K562 (cell line): ENCODE data around the gene CBX2. TPM values are rescaled to one million over a fixed set of nuclear protein-coding genes. Genes with fewer than 3 reads are reported as not detected.

Experiments
- BHLHE40 ChIP-seq: IDR thresholded peaks from 2 replicates; pipeline ENCODE4 v1.6.1; 2011; ENCODE audit warnings: low read length, improper control_type of control experiment
- EGR1 ChIP-seq: fragments of 450-650 bp; conservative IDR thresholded peaks from 2 replicates; pipeline ENCODE4 v1.6.1; 2017; ENCODE audit warnings: mild to moderate bottlenecking
- FOXA3 ChIP-seq, 2 experiments: fragments of 450-650 bp in 1 of 2; sonication (generic) in 1 of 2; formaldehyde crosslinking; IDR thresholded peaks in 1 of 2; conservative IDR thresholded peaks in 1 of 2; 2 replicates each; pipeline versions ENCODE4 v1.4.0 to v1.8.0; 2020 to 2022; ENCODE audit warnings: mild to moderate bottlenecking in 2 of 2, missing genetic modification reagents in 1 of 2
- HSF4 ChIP-seq: fragments of 250-450 bp; sonication (Bioruptor Pico); IDR thresholded peaks from 2 replicates; pipeline ENCODE4 v2.1.2; 2022; ENCODE audit warnings: mild to moderate bottlenecking, moderate library complexity, borderline replicate concordance
- KLF13 ChIP-seq: fragments of 450-650 bp; IDR thresholded peaks from 2 replicates; pipeline ENCODE4 v1.6.1; 2016; ENCODE audit warnings: missing genetic modification characterization, low read depth, mild to moderate bottlenecking, missing compliant biosample characterization, moderate library complexity, borderline replicate concordance
- NCOR1 ChIP-seq: fragments of 450-650 bp; IDR thresholded peaks from 2 replicates; pipeline ENCODE4 v1.6.1; 2016; ENCODE audit warnings: mild to moderate bottlenecking, moderate library complexity
- POLR2A ChIP-seq: fragments of 450-650 bp; conservative IDR thresholded peaks from 2 replicates; pipeline ENCODE4 v1.6.1; 2016
- SETDB1 ChIP-seq: IDR thresholded peaks from one replicate; pipeline ENCODE4 v1.6.1; 2012; ENCODE audit warnings: low read length, control low read depth, inconsistent platforms
- SIX5 ChIP-seq, 2 experiments: IDR thresholded peaks; 2 replicates each; pipeline ENCODE4 v1.6.1; 2011; ENCODE audit warnings: low read length in 2 of 2, borderline replicate concordance in 1 of 2, low read depth in 1 of 2, mild to moderate bottlenecking in 1 of 2, moderate library complexity in 1 of 2; ENCODE audit not compliant: insufficient read depth in 1 of 2
- STAT5B ChIP-seq: fragments of 250-450 bp; sonication (Bioruptor Pico); IDR thresholded peaks from 2 replicates; pipeline ENCODE4 v1.8.0; 2021; ENCODE audit warnings: mild to moderate bottlenecking, inconsistent platforms
- TAF1 ChIP-seq: IDR thresholded peaks from 2 replicates; pipeline ENCODE4 v1.6.1; 2011; ENCODE audit warnings: mild to moderate bottlenecking, low read length, moderate library complexity; ENCODE audit not compliant: insufficient read depth, control insufficient read depth, severe bottlenecking; ENCODE audit errors: extremely low read depth
- TBL1XR1 ChIP-seq, 2 experiments: IDR thresholded peaks; 2 replicates each; pipeline ENCODE4 v1.6.1; 2012; ENCODE audit warnings: improper control_type of control experiment in 2 of 2, low read length in 2 of 2, mild to moderate bottlenecking in 1 of 2
- TSC22D4 ChIP-seq: fragments of 450-650 bp; IDR thresholded peaks from 2 replicates; pipeline ENCODE4 v1.6.1; 2016; ENCODE audit warnings: missing genetic modification characterization, missing biosample characterization, control low read depth
- ZNF311 ChIP-seq: fragments of 250-450 bp; sonication (Bioruptor Pico); IDR thresholded peaks from 2 replicates; pipeline ENCODE4 v1.4.0; 2020; ENCODE audit warnings: mild to moderate bottlenecking, moderate library complexity
- ZNF699 ChIP-seq: fragments of 250-450 bp; sonication (Bioruptor Pico); IDR thresholded peaks from 2 replicates; pipeline ENCODE4 v1.8.0; 2021; ENCODE audit warnings: mild to moderate bottlenecking, moderate library complexity; ENCODE audit not compliant: insufficient replicate concordance
- ZNF780A ChIP-seq: fragments of 250-450 bp; sonication (Bioruptor Pico); IDR thresholded peaks from 2 replicates; pipeline ENCODE4 v1.5.0; 2021; ENCODE audit warnings: mild to moderate bottlenecking
- polyA plus RNA-seq, 8 experiments: library from polyadenylated mRNA; depleted of rRNA in 4 of 8; stranded (reverse) in 5 of 8; unstranded in 3 of 8; fragments of >200 nt; fragmentation: Nextera tagmentation in 2 of 8; fragmentation: Illumina TruSeq in 1 of 8; extraction: Ambion mirVana in 2 of 8; extraction: Trizol in 1 of 8; gene quantifications; 2 replicates each; pipeline versions ENCODE4 v1.2.1 to v1.2.3, GENCODE V29; 2011 to 2014; ENCODE audit warnings: inconsistent platforms in 1 of 8, missing spikeins in 1 of 8
- total RNA-seq, 7 experiments: library from RNA; depleted of rRNA in 6 of 7; stranded (reverse); fragments of >200 nt in 6 of 7; fragmentation: Illumina TruSeq in 2 of 7; extraction: Trizol in 2 of 7; gene quantifications; 2 replicates each; pipeline versions ENCODE4 v1.2.1 to v1.2.3, GENCODE V29; 2011 to 2021; ENCODE audit warnings: low replicate concordance in 1 of 7
- TF ChIP-seq, protein P1 (sequence below): fragments of 450-650 bp; formaldehyde crosslinking; IDR thresholded peaks from 2 replicates; pipeline ENCODE4 v1.4.0; 2020; ENCODE audit warnings: mild to moderate bottlenecking
- TF ChIP-seq, protein P2 (sequence below): sonication (generic); formaldehyde crosslinking; IDR thresholded peaks from 2 replicates; pipeline ENCODE4 v1.8.1; 2023; ENCODE audit warnings: missing genetic modification reagents, mild to moderate bottlenecking, borderline replicate concordance
- TF ChIP-seq, protein P3 (sequence below): fragments of 450-650 bp; IDR thresholded peaks from 2 replicates; pipeline ENCODE4 v1.6.1; 2017; ENCODE audit warnings: antibody characterized with exemption, mild to moderate bottlenecking

The CBX2 gene
- total and polyA plus RNA-seq, 9 of the 15 experiments (the other 6 are each of a cell fraction or from before 2014, with no cell fraction given), result 0.66 to 26.9 (median 13.9) TPM

DNA sequence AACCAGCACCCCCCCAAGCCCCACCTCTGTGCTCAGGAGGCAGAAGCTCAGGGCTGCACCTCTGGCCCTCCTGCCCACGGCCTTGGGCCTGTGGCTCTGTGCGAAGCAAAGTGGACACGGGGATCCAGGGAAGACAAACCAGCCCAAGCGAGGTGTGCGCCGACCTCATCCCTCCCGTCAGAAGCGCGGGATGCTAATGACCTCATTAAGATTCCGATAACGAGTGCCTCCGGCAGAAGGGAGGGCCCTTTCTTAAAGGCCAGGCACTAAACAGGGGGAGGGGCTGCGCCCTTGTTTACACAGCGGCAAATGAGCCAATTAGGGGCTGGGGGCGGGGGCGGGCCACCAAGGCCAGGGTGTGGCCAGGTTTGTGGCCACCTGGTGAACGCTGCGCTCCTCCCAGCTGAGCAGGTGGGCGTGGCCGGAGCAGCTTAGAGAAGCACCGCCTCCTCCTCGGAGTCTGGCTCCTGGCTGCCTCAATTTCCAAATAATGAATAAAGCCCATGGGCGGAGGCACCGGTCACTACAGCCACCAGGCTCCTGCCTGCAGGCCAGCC lies 58.1 kb downstream of the CBX2 start (continued):
- TF ChIP-seq SETDB1, result no peak
- TF ChIP-seq TSC22D4, result no peak
- TF ChIP-seq TBL1XR1 (IDR thresholded peaks at IDR 0.05; ENCODE audit: low read length in 2 of 2), result peak in 1 of 2 experiments; percentile 34; a peak in 1 of 4 replicates
- TF ChIP-seq NCOR1, result no peak; the same call in 1 of the 2 replicates
- TF ChIP-seq KLF13, result peak; percentile 66; the same call in 1 of the 2 replicates
- no peak for TF ChIP-seq SIX5 (IDR thresholded peaks at IDR 0.05; ENCODE audit: borderline replicate concordance in 1 of 2, insufficient read depth in 1 of 2, low read depth in 1 of 2, low read length in 2 of 2)
- TF ChIP-seq FOXA3 (CRISPR knock-in tag; conservative IDR thresholded peaks at IDR 0.05 in 1 of 2, IDR thresholded peaks at IDR 0.05 in 1 of 2), result peak; percentile 100
- no peak for TF ChIP-seq STAT5B (CRISPR knock-in tag)
- TF ChIP-seq, protein P1, sequence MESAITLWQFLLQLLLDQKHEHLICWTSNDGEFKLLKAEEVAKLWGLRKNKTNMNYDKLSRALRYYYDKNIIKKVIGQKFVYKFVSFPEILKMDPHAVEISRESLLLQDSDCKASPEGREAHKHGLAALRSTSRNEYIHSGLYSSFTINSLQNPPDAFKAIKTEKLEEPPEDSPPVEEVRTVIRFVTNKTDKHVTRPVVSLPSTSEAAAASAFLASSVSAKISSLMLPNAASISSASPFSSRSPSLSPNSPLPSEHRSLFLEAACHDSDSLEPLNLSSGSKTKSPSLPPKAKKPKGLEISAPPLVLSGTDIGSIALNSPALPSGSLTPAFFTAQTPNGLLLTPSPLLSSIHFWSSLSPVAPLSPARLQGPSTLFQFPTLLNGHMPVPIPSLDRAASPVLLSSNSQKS (CRISPR knock-in tag), result no peak
- no peak for TF ChIP-seq ZNF699 (CRISPR knock-in tag)
- TF ChIP-seq, protein P2, sequence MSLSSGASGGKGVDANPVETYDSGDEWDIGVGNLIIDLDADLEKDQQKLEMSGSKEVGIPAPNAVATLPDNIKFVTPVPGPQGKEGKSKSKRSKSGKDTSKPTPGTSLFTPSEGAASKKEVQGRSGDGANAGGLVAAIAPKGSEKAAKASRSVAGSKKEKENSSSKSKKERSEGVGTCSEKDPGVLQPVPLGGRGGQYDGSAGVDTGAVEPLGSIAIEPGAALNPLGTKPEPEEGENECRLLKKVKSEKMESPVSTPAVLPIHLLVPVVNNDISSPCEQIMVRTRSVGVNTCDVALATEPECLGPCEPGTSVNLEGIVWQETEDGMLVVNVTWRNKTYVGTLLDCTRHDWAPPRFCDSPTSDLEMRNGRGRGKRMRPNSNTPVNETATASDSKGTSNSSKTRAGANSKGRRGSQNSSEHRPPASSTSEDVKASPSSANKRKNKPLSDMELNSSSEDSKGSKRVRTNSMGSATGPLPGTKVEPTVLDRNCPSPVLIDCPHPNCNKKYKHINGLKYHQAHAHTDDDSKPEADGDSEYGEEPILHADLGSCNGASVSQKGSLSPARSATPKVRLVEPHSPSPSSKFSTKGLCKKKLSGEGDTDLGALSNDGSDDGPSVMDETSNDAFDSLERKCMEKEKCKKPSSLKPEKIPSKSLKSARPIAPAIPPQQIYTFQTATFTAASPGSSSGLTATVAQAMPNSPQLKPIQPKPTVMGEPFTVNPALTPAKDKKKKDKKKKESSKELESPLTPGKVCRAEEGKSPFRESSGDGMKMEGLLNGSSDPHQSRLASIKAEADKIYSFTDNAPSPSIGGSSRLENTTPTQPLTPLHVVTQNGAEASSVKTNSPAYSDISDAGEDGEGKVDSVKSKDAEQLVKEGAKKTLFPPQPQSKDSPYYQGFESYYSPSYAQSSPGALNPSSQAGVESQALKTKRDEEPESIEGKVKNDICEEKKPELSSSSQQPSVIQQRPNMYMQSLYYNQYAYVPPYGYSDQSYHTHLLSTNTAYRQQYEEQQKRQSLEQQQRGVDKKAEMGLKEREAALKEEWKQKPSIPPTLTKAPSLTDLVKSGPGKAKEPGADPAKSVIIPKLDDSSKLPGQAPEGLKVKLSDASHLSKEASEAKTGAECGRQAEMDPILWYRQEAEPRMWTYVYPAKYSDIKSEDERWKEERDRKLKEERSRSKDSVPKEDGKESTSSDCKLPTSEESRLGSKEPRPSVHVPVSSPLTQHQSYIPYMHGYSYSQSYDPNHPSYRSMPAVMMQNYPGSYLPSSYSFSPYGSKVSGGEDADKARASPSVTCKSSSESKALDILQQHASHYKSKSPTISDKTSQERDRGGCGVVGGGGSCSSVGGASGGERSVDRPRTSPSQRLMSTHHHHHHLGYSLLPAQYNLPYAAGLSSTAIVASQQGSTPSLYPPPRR (CRISPR knock-in tag), result no peak
- TF ChIP-seq POLR2A, result peak; percentile 66
- TF ChIP-seq, protein P3, sequence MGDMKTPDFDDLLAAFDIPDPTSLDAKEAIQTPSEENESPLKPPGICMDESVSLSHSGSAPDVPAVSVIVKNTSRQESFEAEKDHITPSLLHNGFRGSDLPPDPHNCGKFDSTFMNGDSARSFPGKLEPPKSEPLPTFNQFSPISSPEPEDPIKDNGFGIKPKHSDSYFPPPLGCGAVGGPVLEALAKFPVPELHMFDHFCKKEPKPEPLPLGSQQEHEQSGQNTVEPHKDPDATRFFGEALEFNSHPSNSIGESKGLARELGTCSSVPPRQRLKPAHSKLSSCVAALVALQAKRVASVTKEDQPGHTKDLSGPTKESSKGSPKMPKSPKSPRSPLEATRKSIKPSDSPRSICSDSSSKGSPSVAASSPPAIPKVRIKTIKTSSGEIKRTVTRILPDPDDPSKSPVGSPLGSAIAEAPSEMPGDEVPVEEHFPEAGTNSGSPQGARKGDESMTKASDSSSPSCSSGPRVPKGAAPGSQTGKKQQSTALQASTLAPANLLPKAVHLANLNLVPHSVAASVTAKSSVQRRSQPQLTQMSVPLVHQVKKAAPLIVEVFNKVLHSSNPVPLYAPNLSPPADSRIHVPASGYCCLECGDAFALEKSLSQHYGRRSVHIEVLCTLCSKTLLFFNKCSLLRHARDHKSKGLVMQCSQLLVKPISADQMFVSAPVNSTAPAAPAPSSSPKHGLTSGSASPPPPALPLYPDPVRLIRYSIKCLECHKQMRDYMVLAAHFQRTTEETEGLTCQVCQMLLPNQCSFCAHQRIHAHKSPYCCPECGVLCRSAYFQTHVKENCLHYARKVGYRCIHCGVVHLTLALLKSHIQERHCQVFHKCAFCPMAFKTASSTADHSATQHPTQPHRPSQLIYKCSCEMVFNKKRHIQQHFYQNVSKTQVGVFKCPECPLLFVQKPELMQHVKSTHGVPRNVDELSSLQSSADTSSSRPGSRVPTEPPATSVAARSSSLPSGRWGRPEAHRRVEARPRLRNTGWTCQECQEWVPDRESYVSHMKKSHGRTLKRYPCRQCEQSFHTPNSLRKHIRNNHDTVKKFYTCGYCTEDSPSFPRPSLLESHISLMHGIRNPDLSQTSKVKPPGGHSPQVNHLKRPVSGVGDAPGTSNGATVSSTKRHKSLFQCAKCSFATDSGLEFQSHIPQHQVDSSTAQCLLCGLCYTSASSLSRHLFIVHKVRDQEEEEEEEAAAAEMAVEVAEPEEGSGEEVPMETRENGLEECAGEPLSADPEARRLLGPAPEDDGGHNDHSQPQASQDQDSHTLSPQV, result no peak
- TF ChIP-seq HSF4 (CRISPR knock-in tag), result no peak
- no peak for TF ChIP-seq TAF1
- TF ChIP-seq BHLHE40, result peak; percentile 22; the same call in 1 of the 2 replicates
- no peak for TF ChIP-seq ZNF780A (CRISPR knock-in tag)
- TF ChIP-seq ZNF311 (CRISPR knock-in tag), result no peak
- TF ChIP-seq EGR1, result peak; percentile 87
